HepG2 (cell line): Measurements from ENCODE around the gene CDH2. TPM values are rescaled to one million over a fixed set of nuclear protein-coding genes. Genes with fewer than 3 reads are reported as not detected.

Source experiments
- ATAC-seq: fragments of 200-7000 bp; cut with Tn5 transposase; 3 replicates; pipeline ENCODE4 v1.9.1; 2020; ENCODE audit warnings: mild to moderate bottlenecking, moderate library complexity
- BruUV-seq: library from RNA; stranded (reverse); fragments of 400-500 nt; replicated peaks from 2 replicates; lab custom pipeline; 2021; lab: Mats Ljungman, UMichigan
- CTCF ChIA-PET: fragments of 300-600 bp; formaldehyde crosslinking; extraction: SDS; loops from one replicate; lab custom pipeline; 2021; ENCODE audit warnings: low total read pairs, inconsistent platforms, low intra/inter-chr PET ratio; lab: Yijun Ruan, JAX
- POLR2A ChIA-PET: fragments of 350-600 bp; sonication (Branson Sonifier 250); formaldehyde crosslinking; loops from one replicate; lab custom pipeline; 2020; ENCODE audit warnings: antibody characterized with exemption, inconsistent platforms; lab: Yijun Ruan, JAX
- DNase-seq: peaks from one replicate; pipeline ENCODE4 v3.0.0-alpha.2; 2015; ENCODE audit warnings: low spot score
- FAIRE-seq: peaks from 3 replicates; lab custom pipeline; 2011; peaks lifted over from hg19 to GRCh38; lab: Jason Lieb, UNC
- H2AFZ ChIP-seq: one replicate; pipeline ENCODE4 v1.6.1; 2011; ENCODE audit warnings: low read length, inconsistent platforms
- H3K27ac ChIP-seq: fragments of 300-600 bp; 3 replicates; pipeline ENCODE4 v1.8.0; 2011; ENCODE audit warnings: mixed run types, mild to moderate bottlenecking, mixed read lengths, low read length, inconsistent platforms; ENCODE audit not compliant: insufficient read depth; ENCODE audit errors: extremely low read length
- H3K27me3 ChIP-seq, 2 experiments: fragments of 200-600 bp in 1 of 2; 2 replicates in 1 of 2; 3 replicates in 1 of 2; pipeline versions ENCODE4 v1.6.0 to v1.8.0; 2011; ENCODE audit warnings: low read length in 2 of 2, mild to moderate bottlenecking in 2 of 2, moderate library complexity in 2 of 2, inconsistent platforms in 1 of 2; ENCODE audit not compliant: insufficient read depth in 2 of 2, control insufficient read depth in 1 of 2
- H3K36me3 ChIP-seq, 2 experiments: fragments of 200-600 bp in 1 of 2; replicated peaks in 1 of 2; 2 replicates in 1 of 2; 3 replicates in 1 of 2; pipeline versions ENCODE4 v1.5.1 to v1.8.0; 2011; ENCODE audit warnings: low read length in 2 of 2, inconsistent platforms in 1 of 2; ENCODE audit not compliant: insufficient read depth in 2 of 2, control insufficient read depth in 1 of 2
- H3K4me1 ChIP-seq: 2 replicates; pipeline ENCODE4 v1.5.1; 2012; ENCODE audit warnings: low read length, inconsistent platforms; ENCODE audit not compliant: insufficient read depth
- H3K4me2 ChIP-seq: 2 replicates; pipeline ENCODE4 v1.6.0; 2011; ENCODE audit warnings: low read depth, low read length, inconsistent platforms
- H3K4me3 ChIP-seq, 3 experiments: fragments of 200-600 bp in 1 of 3; sonication (generic), shearing (Covaris generic) in 1 of 3; replicated peaks in 1 of 3; 2 replicates each; pipeline ENCODE4 v1.5.1; 2011 to 2016; ENCODE audit warnings: low read length in 3 of 3, inconsistent platforms in 2 of 3, low read depth in 2 of 3, mild to moderate bottlenecking in 2 of 3, control low read depth in 1 of 3, mixed read lengths in 1 of 3; ENCODE audit not compliant: insufficient read depth in 1 of 3
- H3K79me2 ChIP-seq: one replicate; pipeline ENCODE4 v1.6.1; 2011; ENCODE audit warnings: low read length, inconsistent platforms; ENCODE audit not compliant: insufficient read depth
- H3K9ac ChIP-seq: 2 replicates; pipeline ENCODE4 v1.6.0; 2011; ENCODE audit warnings: mild to moderate bottlenecking, low read depth, low read length, inconsistent platforms; ENCODE audit not compliant: insufficient read depth
- H3K9me3 ChIP-seq: 2 replicates; pipeline ENCODE4 v1.5.1; 2012; ENCODE audit warnings: mild to moderate bottlenecking, low read length
- H4K20me1 ChIP-seq: 2 replicates; pipeline ENCODE4 v1.6.0; 2011; ENCODE audit warnings: inconsistent platforms, mild to moderate bottlenecking, low read length, moderate library complexity; ENCODE audit not compliant: insufficient read depth
- EED ChIP-seq: sonication (generic); formaldehyde crosslinking; IDR thresholded peaks from 2 replicates; pipeline ENCODE4 v1.5.0; 2020; ENCODE audit warnings: mild to moderate bottlenecking, missing genetic modification reagents
- GLI4 ChIP-seq: sonication (generic); formaldehyde crosslinking; IDR thresholded peaks from 2 replicates; pipeline ENCODE4 v1.5.1; 2020; ENCODE audit warnings: missing genetic modification reagents, mild to moderate bottlenecking, moderate library complexity, borderline replicate concordance
- HNF4A ChIP-seq: sonication (generic); formaldehyde crosslinking; IDR thresholded peaks from 2 replicates; pipeline ENCODE4 v1.4.0; 2020; ENCODE audit warnings: missing genetic modification reagents
- HNRNPK ChIP-seq: fragments of 200-400 bp; formaldehyde crosslinking; IDR thresholded peaks from 2 replicates; pipeline ENCODE4 v1.6.1; 2018; ENCODE audit warnings: low read length, low read depth, moderate library complexity, mild to moderate bottlenecking; ENCODE audit not compliant: poor library complexity, severe bottlenecking
- NFKBIZ ChIP-seq: IDR thresholded peaks from 2 replicates; pipeline ENCODE4 v1.6.1; 2018; ENCODE audit warnings: missing genetic modification reagents, missing compliant biosample characterization
- PLRG1 ChIP-seq: fragments of 450-650 bp; conservative IDR thresholded peaks from 2 replicates; pipeline ENCODE4 v1.6.1; 2016
- SMC3 ChIP-seq: IDR thresholded peaks from 2 replicates; pipeline ENCODE4 v1.6.1; 2011; ENCODE audit warnings: low read length, improper control_type of control experiment
- SYNCRIP ChIP-seq: fragments of 200-400 bp; formaldehyde crosslinking; IDR thresholded peaks from 2 replicates; pipeline ENCODE4 v1.6.1; 2018; ENCODE audit warnings: mild to moderate bottlenecking, low read depth, low read length; ENCODE audit not compliant: insufficient read depth
- ZFP36 ChIP-seq: fragments of 150-350 bp; IDR thresholded peaks from 2 replicates; pipeline ENCODE4 v1.6.1; 2018; ENCODE audit warnings: borderline replicate concordance, low read length, low read depth; ENCODE audit not compliant: partially characterized antibody
- ZNF281 ChIP-seq: sonication (generic); formaldehyde crosslinking; IDR thresholded peaks from 2 replicates; pipeline ENCODE4 v1.4.0; 2020; ENCODE audit warnings: missing genetic modification reagents, borderline replicate concordance
- ZNF326 ChIP-seq: sonication (generic); formaldehyde crosslinking; IDR thresholded peaks from 2 replicates; pipeline ENCODE4 v1.4.0; 2020; ENCODE audit warnings: missing genetic modification reagents, borderline replicate concordance
- ZNF652 ChIP-seq: IDR thresholded peaks from 2 replicates; pipeline ENCODE4 v1.6.1; 2016; ENCODE audit warnings: low read depth, borderline replicate concordance
- ZSCAN12 ChIP-seq: sonication (generic); formaldehyde crosslinking; IDR thresholded peaks from 2 replicates; pipeline ENCODE4 v1.9.0; 2021; ENCODE audit warnings: mild to moderate bottlenecking, missing genetic modification reagents
- WGBS: methylation state at CpG from one replicate; pipeline ENCODE4 v1.1.6; 2017; ENCODE audit warnings: low lambda C conversion rate; 5-methylcytosine and 5-hydroxymethylcytosine counted together
- in situ Hi-C: cut with HindIII; loops from 2 replicates; pipeline ENCODE4 v1.10.0; 2017; ENCODE audit warnings: low pct_unique_long_range_greater_than_20kb; ENCODE audit not compliant: extremely low pct_ligation_motif_present
- intact Hi-C: fragments of 100-400 bp; cut with micrococcal nuclease; formaldehyde crosslinking; loops from one replicate; pipeline ENCODE4 v1.10.0; 2022; ENCODE audit not compliant: unreplicated experiment
- polyA plus RNA-seq, 8 experiments: library from polyadenylated mRNA; depleted of rRNA in 3 of 8; stranded (reverse) in 7 of 8; unstranded in 1 of 8; fragments of >200 nt; fragmentation: Illumina TruSeq in 4 of 8; extraction: Trizol in 4 of 8; gene quantifications; 2 replicates each; pipeline versions ENCODE4 v1.2.1 to v1.2.3, GENCODE V29; 2011 to 2016; ENCODE audit warnings: low read depth in 4 of 8, missing spikeins in 1 of 8, mixed read lengths in 1 of 8; ENCODE audit not compliant: insufficient read depth in 1 of 8
- total RNA-seq, 5 experiments: library from RNA; depleted of rRNA; stranded (reverse); fragments of >200 nt; fragmentation: Illumina TruSeq; extraction: Trizol; gene quantifications; 2 replicates each; pipeline ENCODE4 v1.2.3, GENCODE V29; 2016; ENCODE audit warnings: low read depth in 1 of 5

Gene CDH2
- total and polyA plus RNA-seq, 2 of the 13 experiments (the other 11 are each of a cell fraction or from before 2014, with no cell fraction given): 18.6 to 36.1 TPM

GRCh38 chr18:27922780-27923179, 254.2 kb downstream of the CDH2 start:
- BruUV-seq: no TSS peak
- Histone ChIP-seq H4K20me1 (no peaks in the 10 kb centered on the region), H3K27me3 (peaks cover 0 to 3% of the 10 kb centered on the region in 2 experiments; a peak in 1 of 5 replicates), H3K9ac (no peak overlapping the region), H3K9me3 (no peaks in the 10 kb centered on the region), H3K36me3 (no peaks in the 10 kb centered on the region), H3K79me2 (no peaks in the 10 kb centered on the region), H3K4me3 (no peak overlapping the region), H3K4me1 (peaks cover 12% of the 10 kb centered on the region; the same call in 1 of the 2 replicates), H3K4me2 (no peak overlapping the region), H3K27ac (no peak overlapping the region), H2AFZ (no peak overlapping the region)
- ChIA-PET POLR2A (no interaction called here), CTCF (no interaction called here)
- TF ChIP-seq ZNF281 (CRISPR knock-in tag): no peak
- TF ChIP-seq EED (CRISPR knock-in tag): no peak
- TF ChIP-seq PLRG1: no peak
- TF ChIP-seq NFKBIZ: no peak
- no peak for TF ChIP-seq SYNCRIP
- no peak for TF ChIP-seq SMC3
- no peak for TF ChIP-seq ZNF326
- TF ChIP-seq ZNF652: no peak
- TF ChIP-seq HNRNPK: no peak
- TF ChIP-seq HNF4A: no peak
- no peak for TF ChIP-seq ZSCAN12 (CRISPR knock-in tag)
- no peak for TF ChIP-seq GLI4
- TF ChIP-seq ZFP36: no peak
- in situ Hi-C loops (no loop called here), intact Hi-C loops (no loop called here)
- DNase-seq (no peak), FAIRE-seq (no peak), ATAC-seq (no peak)
- WGBS: 52% methylated on average over 5 of the region's 5 CpGs
